Activated CD8-positive, alpha-beta memory T cell treated with anti-CD3 and anti-CD28 coated beads, Interleukin-2, amount 50 U/mL, for 1 hour (primary cell): Measurements from ENCODE around the gene MAPKAPK2.

Source experiments
- DNase-seq: peaks from one replicate; pipeline ENCODE4 v3.0.0-alpha.2; 2020; ENCODE audit errors: extremely low read depth

MAPKAPK2 gene

GRCh38 chr1:206721454-206721853 is 36.7 kb downstream of the MAPKAPK2 start:
- no peak for DNase-seq

DNA sequence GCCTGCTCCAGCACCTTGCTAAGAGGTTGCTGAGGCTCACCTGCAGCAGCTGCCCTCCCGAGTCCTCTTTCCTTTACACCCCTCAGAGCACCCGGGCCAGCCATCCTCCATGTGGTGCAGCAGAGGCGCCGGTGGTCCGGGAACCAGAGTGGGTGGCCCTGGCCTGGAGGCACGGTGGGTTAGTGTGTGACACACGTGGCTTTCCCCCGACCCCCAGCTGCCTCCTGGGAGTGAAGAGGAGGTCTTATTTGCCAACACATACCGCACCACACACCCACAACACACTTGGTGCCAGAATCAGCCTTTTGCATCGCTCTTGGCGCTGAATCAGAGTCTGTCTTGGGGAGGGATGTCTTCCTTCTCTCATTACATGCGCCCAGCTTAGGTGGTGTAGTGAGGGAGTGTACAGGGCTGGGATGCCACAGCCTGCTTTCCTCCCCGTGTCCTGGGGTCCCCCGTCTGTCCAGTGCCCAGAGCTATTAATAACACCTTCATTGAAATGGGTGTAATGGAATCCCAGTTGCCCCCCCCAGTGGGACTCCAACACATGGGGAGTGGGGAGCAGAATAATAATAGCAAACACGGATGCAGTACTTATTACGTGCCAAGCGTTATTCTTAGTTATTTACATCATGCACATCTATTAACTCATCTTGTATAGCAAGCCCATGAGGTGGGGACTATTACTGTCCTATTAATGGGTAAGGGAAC is 38.2 kb downstream of the MAPKAPK2 start:
- DNase-seq, result no peak

GRCh38 chr1:206723462-206723804 is 38.7 kb downstream of the MAPKAPK2 start:
- no peak for DNase-seq

GRCh38 chr1:206723805-206724472 is 39.2 kb downstream of the MAPKAPK2 start:
- DNase-seq, result no peak

DNA sequence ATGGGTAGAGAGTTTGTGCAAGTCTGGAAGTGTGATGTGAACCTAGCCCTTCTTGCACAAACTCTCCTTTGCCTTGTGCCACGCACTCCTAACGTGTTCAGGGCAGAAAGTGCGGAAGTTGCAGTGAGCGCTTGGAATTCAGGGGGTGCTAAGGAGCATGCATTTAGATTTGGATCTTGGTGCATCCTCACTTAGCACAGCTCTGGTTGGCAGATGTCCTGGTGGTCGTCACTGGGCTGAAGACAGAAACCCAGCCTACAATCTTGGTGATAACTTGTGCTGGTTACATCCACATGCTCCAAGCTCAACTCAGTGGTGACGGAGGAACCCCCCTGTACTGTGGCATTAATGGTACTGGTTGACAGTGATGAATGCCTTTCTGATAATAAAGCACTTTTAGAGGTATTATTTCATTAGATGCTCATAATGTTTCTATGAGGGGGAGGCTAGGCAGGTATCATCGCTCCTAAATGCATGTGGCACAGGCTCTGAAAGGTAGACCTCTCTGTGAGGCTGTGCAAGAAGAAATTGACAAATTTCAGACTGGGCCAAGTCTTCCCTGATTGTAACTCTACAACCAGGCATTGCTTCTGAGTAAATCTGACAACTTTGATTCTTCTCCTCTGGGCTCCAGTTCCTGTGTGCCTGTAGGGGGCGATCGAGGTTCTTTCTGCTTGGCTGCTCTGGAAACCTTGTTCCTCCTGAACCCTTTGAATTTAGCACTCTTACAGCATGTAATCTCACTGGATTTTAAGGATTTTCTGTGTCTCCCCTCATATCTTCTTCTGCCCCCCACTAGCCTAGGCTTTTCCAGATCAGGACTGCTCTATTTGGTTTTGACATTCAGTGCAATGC is 40.6 kb downstream of the MAPKAPK2 start:
- DNase-seq, result no peak

- no peak for DNase-seq
Measured at GRCh38 chr1:206727981-206728696, 43.4 kb downstream of the MAPKAPK2 start.

DNA sequence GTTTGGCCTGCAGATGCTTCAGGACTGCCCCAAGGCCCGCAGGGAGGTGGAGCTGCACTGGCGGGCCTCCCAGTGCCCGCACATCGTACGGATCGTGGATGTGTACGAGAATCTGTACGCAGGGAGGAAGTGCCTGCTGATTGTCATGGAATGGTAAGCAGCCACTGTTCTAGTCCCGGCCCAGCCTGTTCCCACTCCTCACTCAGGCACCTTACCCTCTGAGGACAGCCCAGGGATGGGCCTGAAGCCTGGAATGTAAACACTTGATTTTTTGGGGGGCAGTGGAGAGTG is 43.9 kb downstream of the MAPKAPK2 start:
- no peak for DNase-seq

GRCh38 chr1:206729050-206729449 is 44.3 kb downstream of the MAPKAPK2 start:
- DNase-seq, result no peak

- no peak for DNase-seq
Measured at GRCh38 chr1:206729507-206729906, 44.8 kb downstream of the MAPKAPK2 start.

DNA sequence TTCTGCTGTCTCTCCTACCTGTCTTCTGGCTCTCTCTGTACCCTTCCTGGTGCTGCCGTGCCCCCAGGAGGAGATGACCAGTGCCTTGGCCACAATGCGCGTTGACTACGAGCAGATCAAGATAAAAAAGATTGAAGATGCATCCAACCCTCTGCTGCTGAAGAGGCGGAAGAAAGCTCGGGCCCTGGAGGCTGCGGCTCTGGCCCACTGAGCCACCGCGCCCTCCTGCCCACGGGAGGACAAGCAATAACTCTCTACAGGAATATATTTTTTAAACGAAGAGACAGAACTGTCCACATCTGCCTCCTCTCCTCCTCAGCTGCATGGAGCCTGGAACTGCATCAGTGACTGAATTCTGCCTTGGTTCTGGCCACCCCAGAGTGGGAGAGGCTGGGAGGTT is 47.8 kb downstream of the MAPKAPK2 start:
- DNase-seq, result no peak

DNA sequence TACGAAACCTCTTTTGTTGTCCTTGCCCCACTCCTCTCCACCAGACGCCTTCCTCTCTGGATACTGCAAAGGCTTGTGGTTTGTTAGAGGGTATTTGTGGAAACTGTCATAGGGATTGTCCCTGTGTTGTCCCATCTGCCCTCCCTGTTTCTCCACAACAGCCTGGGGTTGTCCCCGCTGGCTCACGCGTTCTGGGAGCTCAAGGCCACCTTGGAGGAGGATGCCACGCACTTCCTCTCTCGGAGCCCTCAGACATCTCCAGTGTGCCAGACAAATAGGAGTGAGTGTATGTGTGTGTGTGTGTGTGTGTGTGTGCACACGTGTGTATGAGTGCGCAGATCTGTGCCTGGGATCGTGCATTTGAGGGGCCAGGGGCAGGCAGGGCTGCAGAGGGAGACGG is 48.3 kb downstream of the MAPKAPK2 start:
- no peak for DNase-seq

- peak; percentile 44 for DNase-seq
Measured at GRCh38 chr1:206734499-206735142, 49.9 kb downstream of the MAPKAPK2 start.

GRCh38 chr1:206735553-206736031 is 50.9 kb downstream of the MAPKAPK2 start:
- DNase-seq, result no peak

DNA sequence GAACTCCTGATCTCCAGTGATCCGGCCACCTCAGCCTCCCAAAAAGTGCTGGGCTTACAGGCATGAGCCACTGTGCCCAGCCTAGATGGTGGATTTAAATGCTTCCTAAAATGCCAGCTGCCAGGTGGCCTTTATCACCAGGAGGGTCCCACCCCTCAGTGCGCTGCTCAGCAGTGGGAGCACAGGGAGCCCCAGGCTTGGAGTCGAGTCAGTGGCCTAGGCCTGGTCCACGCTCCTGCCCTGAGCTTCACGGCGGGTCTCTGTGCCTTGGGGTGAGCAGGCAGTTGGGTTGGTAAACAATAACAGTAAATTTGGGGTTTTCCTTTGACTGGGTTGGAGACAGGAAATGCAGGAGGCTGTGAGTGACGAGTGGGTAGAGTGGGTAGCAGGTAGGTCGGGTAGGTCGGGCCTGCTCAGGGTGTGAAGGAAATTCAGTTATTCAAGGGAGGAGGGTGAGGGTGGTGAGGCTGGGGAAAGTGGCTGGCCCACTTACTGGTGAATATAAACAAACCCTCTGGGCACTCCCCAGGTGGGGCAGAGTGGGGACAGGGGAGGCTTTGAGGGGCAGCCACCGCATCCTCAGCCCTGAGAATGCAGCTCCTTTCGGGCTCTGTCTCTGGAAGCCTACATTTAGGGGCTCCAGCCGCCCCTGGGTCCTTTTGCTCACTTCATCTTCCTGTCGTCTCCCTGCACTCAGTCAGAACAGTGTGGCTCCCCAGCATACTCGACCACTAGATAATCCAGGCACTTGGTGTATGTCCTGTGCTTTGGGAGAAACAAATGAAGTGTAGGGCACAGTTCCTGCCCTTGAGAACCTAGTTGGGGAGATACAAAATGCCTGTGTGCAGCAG is 52.4 kb downstream of the MAPKAPK2 start:
- peak; percentile 53 for DNase-seq

DNA sequence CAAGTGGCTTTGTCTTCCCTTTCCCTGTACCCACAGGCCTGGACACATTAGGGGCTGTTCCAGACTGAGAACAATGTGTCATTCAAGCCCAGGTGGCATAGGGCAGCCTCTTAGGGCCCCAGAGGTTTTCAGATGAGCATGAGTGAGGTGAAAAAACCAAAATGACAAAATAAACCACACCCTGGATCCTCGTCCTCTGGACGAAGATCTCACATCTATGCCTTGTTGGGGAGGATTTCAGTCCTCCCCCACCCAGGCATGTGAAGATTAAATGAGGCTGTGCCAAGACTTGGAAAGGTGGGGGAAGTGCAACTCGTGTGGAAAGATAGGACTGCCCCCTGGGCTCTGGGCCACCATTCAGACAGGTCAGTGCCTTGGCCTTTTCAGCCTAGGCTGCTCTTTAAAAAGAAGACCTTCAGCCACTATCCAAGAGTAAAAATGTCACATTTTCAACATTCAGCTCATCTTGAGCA is 53.1 kb downstream of the MAPKAPK2 start:
- DNase-seq, result no peak

DNA sequence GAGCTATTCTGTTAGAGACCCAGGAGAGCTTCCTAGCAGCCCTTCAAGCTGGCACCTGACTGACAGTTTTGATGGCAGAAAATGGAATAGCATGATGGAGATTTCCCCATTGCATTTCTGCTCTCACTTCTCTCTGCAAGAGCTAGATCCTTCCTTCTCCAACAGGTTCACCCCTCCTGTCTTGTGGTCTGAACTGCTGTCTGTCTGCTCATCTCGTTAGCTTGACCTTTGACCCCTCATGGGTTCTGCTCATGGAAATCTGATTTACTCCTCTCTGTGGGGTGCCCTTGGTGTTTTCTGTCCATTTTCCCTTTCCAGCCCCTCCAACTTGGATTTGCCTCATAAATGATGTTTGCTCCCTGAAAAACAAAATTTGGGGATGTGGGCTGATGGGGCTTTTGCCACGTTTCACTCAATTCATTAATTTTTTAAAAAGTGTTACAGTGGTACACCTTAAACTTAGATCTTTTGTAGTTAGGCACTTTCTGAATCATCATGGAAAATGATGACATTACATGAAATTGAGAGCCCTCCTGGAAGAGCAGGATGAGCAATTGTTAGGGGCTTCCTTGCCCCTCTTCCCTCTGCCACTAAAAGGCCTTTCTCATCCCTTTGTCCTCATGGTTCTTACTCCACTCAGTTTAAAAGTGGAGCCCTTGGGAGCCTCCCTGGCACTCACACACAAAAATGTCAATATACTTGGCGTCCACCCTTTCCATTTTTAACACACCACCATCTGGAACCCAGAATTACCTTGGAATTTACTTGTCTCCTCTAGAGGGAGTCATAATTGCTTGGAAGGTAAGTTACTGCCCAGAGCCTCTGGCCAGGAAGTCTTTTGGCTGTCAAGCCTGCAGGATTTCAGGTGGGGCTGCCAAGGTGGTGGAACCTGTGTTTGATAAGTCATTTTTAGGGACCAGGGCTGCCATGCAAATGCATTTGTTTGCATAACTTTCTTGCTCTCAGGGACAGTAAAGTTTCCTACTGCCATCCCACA is 54.0 kb downstream of the MAPKAPK2 start:
- DNase-seq, result no peak

GRCh38 chr1:206739411-206740076 is 54.8 kb downstream of the MAPKAPK2 start:
- DNase-seq, result no peak

GRCh38 chr1:206741142-206741701 is 56.5 kb downstream of the MAPKAPK2 start:
- no peak for DNase-seq
